GM18505 (cell line): ENCODE data around the gene RNF222.
"Not testable (repeated sequence)": the region's sequence is repeated elsewhere in the genome, so short reads cannot be mapped to it uniquely, and the experiment has no call there.

Source experiments
- ATAC-seq: cut with Tn5 transposase; IDR thresholded peaks from one replicate; pipeline ENCODE4 v1.9.1; 2021; ENCODE audit not compliant: unreplicated experiment
- POLR2A ChIP-seq: IDR thresholded peaks from 4 replicates; pipeline ENCODE4 v1.6.1; 2011; ENCODE audit warnings: borderline replicate concordance; ENCODE audit not compliant: insufficient read depth, insufficient read length; ENCODE audit errors: extremely low read depth

RNF222 gene

GRCh38 chr17:8405499-8406016 lies 7.9 kb upstream of the RNF222 start:
- no peak for TF ChIP-seq POLR2A
- ATAC-seq, result no peak

GRCh38 chr17:8402921-8403536 lies 5.4 kb upstream of the RNF222 start:
- no peak for ATAC-seq
- TF ChIP-seq POLR2A, result no peak

- TF ChIP-seq POLR2A, result no peak
- no peak for ATAC-seq
Measured at GRCh38 chr17:8401107-8401506, 3.5 kb upstream of the RNF222 start.

GRCh38 chr17:8398980-8399379 lies 1.4 kb upstream of the RNF222 start:
- ATAC-seq, result no peak
- no peak for TF ChIP-seq POLR2A

GRCh38 chr17:8394497-8394896 lies 3.1 kb downstream of the RNF222 start:
- ATAC-seq, result not testable (repeated sequence)

GRCh38 chr17:8393470-8394231 lies 4.0 kb downstream of the RNF222 start:
- TF ChIP-seq POLR2A, result no peak
- no peak for ATAC-seq

GRCh38 chr17:8392674-8393469 lies 4.8 kb downstream of the RNF222 start:
- no peak for ATAC-seq
- no peak for TF ChIP-seq POLR2A

- TF ChIP-seq POLR2A, result no peak
- no peak for ATAC-seq
Measured at GRCh38 chr17:8392274-8392673, 5.4 kb downstream of the RNF222 start.

GRCh38 chr17:8391711-8392110 lies 5.9 kb downstream of the RNF222 start:
- ATAC-seq, result no peak
- no peak for TF ChIP-seq POLR2A

GRCh38 chr17:8387914-8388651 lies 9.5 kb downstream of the RNF222 start:
- ATAC-seq, result no peak
- no peak for TF ChIP-seq POLR2A

- no peak for TF ChIP-seq POLR2A
- no peak for ATAC-seq
Measured at GRCh38 chr17:8386841-8387240, 10.8 kb downstream of the RNF222 start.

GRCh38 chr17:8384801-8385378 lies 12.7 kb downstream of the RNF222 start:
- TF ChIP-seq POLR2A, result no peak
- ATAC-seq, result no peak
